GM23248 (cell line): ENCODE data around the gene APMAP.

Experiments
- EZH2 ChIP-seq: fragments of 200-600 bp; sonication (generic); IDR thresholded peaks from 2 replicates; pipeline ENCODE4 v1.6.1; 2018; ENCODE audit warnings: antibody characterized with exemption, mild to moderate bottlenecking; ENCODE audit not compliant: insufficient read depth, poor library complexity, severe bottlenecking
- EZH2phosphoT487 ChIP-seq: fragments of 200-600 bp; sonication (generic); IDR thresholded peaks from 2 replicates; pipeline ENCODE4 v1.6.1; 2018; ENCODE audit warnings: antibody characterized with exemption, moderate library complexity, mild to moderate bottlenecking, low read depth; ENCODE audit not compliant: insufficient read depth

DNA sequence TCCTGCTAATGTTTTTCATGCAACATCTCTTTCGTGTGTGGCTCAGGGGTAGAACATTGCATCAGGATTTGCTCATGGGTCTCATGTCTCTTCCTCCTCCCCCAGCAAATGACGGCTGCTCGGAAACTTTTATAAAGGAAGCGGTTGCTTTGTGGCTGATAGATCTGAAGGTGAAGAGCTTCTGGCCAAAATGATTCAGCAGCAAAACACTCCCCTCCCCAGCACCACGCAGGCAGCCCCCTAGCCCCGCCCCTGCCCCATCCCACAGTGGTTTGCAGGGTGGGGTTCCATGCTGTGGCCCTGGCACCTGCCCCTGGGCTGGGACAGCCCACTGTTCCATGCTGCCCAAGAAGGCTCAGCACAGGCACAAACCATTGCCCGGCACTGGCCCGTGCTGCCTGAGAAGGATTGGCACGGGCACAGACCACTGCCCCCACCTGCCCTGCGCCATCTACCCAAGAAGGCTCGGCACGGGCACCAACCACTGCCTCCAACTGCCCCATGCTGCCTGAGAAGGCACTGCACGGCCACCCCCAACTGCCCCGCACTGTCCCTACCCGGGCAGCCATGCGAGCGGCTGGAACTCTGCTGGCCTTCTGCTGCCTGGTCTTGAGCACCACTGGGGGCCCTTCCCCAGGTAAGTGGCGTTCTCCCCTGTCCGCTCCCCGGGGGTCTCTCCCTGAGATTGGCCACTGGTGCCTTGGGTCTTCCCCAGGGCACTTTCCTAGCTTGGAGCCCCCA is 43.4 kb downstream of the APMAP start, which contains the start of gene CST7:
- TF ChIP-seq EZH2 (no peak), EZH2phosphoT487 (no peak)
